ENCODE results near the gene MOXD1. TPM values are rescaled to one million over a fixed set of nuclear protein-coding genes. Genes with fewer than 3 reads are reported as not detected.
"Not testable (repeated sequence)": the region's sequence is repeated elsewhere in the genome, so short reads cannot be mapped to it uniquely, and the experiment has no call there.

Gene MOXD1
- total RNA-seq, 4 donors from 2014 or later, result 1.2 to 4.1 (median 3.8) TPM; not detected in 1

GRCh38 chr6:132330759-132331158, 70.5 kb downstream of the MOXD1 start:
- no peak for DNase-seq
- TF ChIP-seq POLR2A (IDR thresholded peaks at IDR 0.05), result no peak
- TF ChIP-seq, protein P1, sequence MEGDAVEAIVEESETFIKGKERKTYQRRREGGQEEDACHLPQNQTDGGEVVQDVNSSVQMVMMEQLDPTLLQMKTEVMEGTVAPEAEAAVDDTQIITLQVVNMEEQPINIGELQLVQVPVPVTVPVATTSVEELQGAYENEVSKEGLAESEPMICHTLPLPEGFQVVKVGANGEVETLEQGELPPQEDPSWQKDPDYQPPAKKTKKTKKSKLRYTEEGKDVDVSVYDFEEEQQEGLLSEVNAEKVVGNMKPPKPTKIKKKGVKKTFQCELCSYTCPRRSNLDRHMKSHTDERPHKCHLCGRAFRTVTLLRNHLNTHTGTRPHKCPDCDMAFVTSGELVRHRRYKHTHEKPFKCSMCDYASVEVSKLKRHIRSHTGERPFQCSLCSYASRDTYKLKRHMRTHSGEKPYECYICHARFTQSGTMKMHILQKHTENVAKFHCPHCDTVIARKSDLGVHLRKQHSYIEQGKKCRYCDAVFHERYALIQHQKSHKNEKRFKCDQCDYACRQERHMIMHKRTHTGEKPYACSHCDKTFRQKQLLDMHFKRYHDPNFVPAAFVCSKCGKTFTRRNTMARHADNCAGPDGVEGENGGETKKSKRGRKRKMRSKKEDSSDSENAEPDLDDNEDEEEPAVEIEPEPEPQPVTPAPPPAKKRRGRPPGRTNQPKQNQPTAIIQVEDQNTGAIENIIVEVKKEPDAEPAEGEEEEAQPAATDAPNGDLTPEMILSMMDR (IDR thresholded peaks at IDR 0.05), result no peak
- no peak overlapping the region for H3K27ac ChIP-seq

DNA sequence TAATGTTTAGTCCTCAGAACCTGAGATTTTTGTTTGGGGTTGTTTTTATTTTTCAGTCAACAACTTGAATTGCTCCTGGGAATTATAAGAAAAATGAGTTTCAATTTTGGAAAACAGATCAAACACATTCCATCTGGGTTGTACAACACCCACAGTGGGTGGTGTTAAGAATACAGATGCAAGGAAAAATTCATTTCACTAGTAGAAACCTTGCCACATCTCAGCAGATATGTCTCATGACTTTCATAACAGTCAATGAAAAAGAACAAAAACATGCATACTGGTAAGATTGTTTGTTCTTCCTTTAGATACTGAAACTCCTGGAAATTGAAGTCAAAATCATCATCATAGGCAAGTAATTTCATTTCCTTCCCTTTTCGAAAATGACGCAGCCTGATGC, 78.9 kb downstream of the MOXD1 start:
- Histone ChIP-seq H3K9me3 (no peaks in the 10 kb centered on the region), H3K4me3 (no peak overlapping the region), H3K36me3 (no peaks in the 10 kb centered on the region), H3K27ac (no peak overlapping the region), H3K4me1 (no peaks in the 10 kb centered on the region), H3K27me3 (no peaks in the 10 kb centered on the region)
- no peak for TF ChIP-seq POLR2A (IDR thresholded peaks at IDR 0.05)
- TF ChIP-seq, protein P1 (IDR thresholded peaks at IDR 0.05), result no peak
- no peak for DNase-seq

More at GRCh38 chr6:132330759-132331158, 70.5 kb downstream of the MOXD1 start:
- Histone ChIP-seq H3K36me3 (no peaks in the 10 kb centered on the region), H3K9me3 (no peaks in the 10 kb centered on the region), H3K4me3 (no peak overlapping the region), H3K4me1 (peaks cover 0 to 2% (median 0%) of the 10 kb centered on the region in 4 donors), H3K27me3 (no peaks in the 10 kb centered on the region)

- DNase-seq, result no peak
- Histone ChIP-seq H3K36me3 (no peaks in the 10 kb centered on the region), H3K27me3 (no peaks in the 10 kb centered on the region), H3K27ac (no peak overlapping the region), H3K4me3 (no peak overlapping the region), H3K4me1 (no peaks in the 10 kb centered on the region), H3K9me3 (no peaks in the 10 kb centered on the region)
- no peak for TF ChIP-seq POLR2A (IDR thresholded peaks at IDR 0.05)
These were observed 81.3 kb downstream of the MOXD1 start for GRCh38 chr6:132320007-132320406.

DNA sequence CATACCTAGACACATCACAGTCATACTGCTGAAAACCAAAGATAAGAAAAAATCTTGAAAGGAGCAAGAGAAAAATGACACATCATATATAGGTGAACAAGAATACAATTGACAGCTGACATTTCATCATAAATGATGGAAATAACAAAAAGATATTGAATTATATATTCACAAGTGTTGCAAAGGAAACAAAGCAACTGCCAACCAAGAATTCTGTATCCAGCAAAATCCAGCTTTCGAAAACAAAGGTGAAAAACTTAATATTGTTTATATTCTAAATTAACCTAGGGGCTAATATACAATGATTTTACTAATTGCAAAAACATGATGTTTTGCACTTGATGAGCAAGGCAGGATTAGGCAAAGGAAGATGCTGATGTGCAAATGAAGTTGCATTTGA, 84.3 kb downstream of the MOXD1 start:
- H3K36me3 ChIP-seq, result no peaks in the 10 kb centered on the region

GRCh38 chr6:132314432-132314831, 86.8 kb downstream of the MOXD1 start:
- TF ChIP-seq, protein P1 (IDR thresholded peaks at IDR 0.05), result no peak
- no peak for TF ChIP-seq POLR2A (IDR thresholded peaks at IDR 0.05)
- H3K27me3 ChIP-seq, result no peaks in the 10 kb centered on the region
- no peak overlapping the region for H3K4me3 ChIP-seq
- no peaks in the 10 kb centered on the region for H3K4me1 ChIP-seq
- DNase-seq, result no peak
- no peaks in the 10 kb centered on the region for H3K36me3 ChIP-seq
- no peaks in the 10 kb centered on the region for H3K9me3 ChIP-seq
- H3K27ac ChIP-seq, result no peak overlapping the region

More for the DNA sequence above, 84.3 kb downstream of the MOXD1 start:
- no peaks in the 10 kb centered on the region for H3K9me3 ChIP-seq
- H3K4me3 ChIP-seq, result no peak overlapping the region
- H3K27me3 ChIP-seq, result no peaks in the 10 kb centered on the region
- DNase-seq, result no peak
- H3K4me1 ChIP-seq, result no peaks in the 10 kb centered on the region
- H3K27ac ChIP-seq, result no peak overlapping the region
- TF ChIP-seq, protein P1 (IDR thresholded peaks at IDR 0.05), result no peak
- no peak for TF ChIP-seq POLR2A (IDR thresholded peaks at IDR 0.05)

GRCh38 chr6:132310921-132311320, 90.4 kb downstream of the MOXD1 start:
- TF ChIP-seq, protein P1 (IDR thresholded peaks at IDR 0.05), result no peak
- TF ChIP-seq POLR2A (IDR thresholded peaks at IDR 0.05), result no peak
- Histone ChIP-seq H3K36me3 (no peaks in the 10 kb centered on the region), H3K4me3 (no peak overlapping the region), H3K4me1 (no peaks in the 10 kb centered on the region), H3K27ac (no peak overlapping the region), H3K9me3 (no peaks in the 10 kb centered on the region), H3K27me3 (no peaks in the 10 kb centered on the region)
- no peak for DNase-seq

DNA sequence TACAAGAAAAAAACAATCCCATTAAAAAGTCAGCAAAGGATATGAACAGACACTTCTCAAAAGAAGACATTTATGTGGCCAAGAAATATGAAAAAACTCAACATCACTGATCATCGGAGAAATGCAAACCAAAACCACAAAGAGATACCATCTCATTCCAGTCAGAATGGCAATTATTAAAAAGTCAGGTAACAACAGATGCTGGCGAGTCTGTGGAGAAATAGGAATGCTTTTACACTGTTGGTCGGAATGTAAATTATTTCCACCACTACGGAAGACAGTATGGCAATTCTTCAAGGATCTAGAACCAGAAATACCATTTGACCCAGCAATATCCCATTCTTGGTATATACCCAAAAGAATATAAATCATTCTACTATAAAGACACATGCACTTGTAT, 91.1 kb downstream of the MOXD1 start:
- H3K27me3 ChIP-seq, H3K4me3 ChIP-seq, DNase-seq, H3K36me3 ChIP-seq, H3K4me1 ChIP-seq, H3K9me3 ChIP-seq, H3K27ac ChIP-seq: not testable (repeated sequence)
